H1 (cell line): Measurements from ENCODE around the gene ARHGAP10. TPM values are rescaled to one million over a fixed set of nuclear protein-coding genes. Genes with fewer than 3 reads are reported as not detected.

Experiments
- CTCF ChIA-PET: fragments of 300-600 bp; sonication (Branson Sonifier 250); formaldehyde crosslinking; loops from one replicate; lab custom pipeline; 2021; ENCODE audit not compliant: partially characterized antibody; lab: Charles Lee
- POLR2A ChIA-PET: fragments of 300-600 bp; sonication (Branson Sonifier 250); formaldehyde crosslinking; loops from one replicate; lab custom pipeline; 2021; ENCODE audit warnings: inconsistent platforms; ENCODE audit not compliant: partially characterized antibody; lab: Charles Lee
- DNase-seq, 2 experiments: peaks; one replicate each; pipeline versions ENCODE4 v3.0.0 to v3.0.0-alpha.2; 2010 to 2022; ENCODE audit warnings: low spot score in 2 of 2, low read depth in 1 of 2, mixed read lengths in 1 of 2
- FAIRE-seq: peaks from 2 replicates; lab custom pipeline; 2011; peaks lifted over from hg19 to GRCh38; lab: Jason Lieb, UNC
- H2AFZ ChIP-seq: 2 replicates; pipeline ENCODE4 v1.8.1; 2012; ENCODE audit warnings: low read length, inconsistent platforms
- H2AK5ac ChIP-seq: 2 replicates; pipeline ENCODE4 v1.6.1; 2013; ENCODE audit warnings: low read depth, low read length
- H2BK120ac ChIP-seq: replicated peaks from 2 replicates; pipeline ENCODE3; 2013; ENCODE audit warnings: low read depth, low read length, inconsistent platforms
- H2BK12ac ChIP-seq: 2 replicates; pipeline ENCODE4 v1.6.1; 2013; ENCODE audit warnings: low read depth, low read length
- H2BK15ac ChIP-seq: 2 replicates; pipeline ENCODE4 v1.6.1; 2013; ENCODE audit warnings: low read length
- H2BK20ac ChIP-seq: 2 replicates; pipeline ENCODE4 v1.6.1; 2013; ENCODE audit warnings: low read length
- H2BK5ac ChIP-seq: 2 replicates; pipeline ENCODE4 v1.6.1; 2013; ENCODE audit warnings: low read depth, low read length
- H3K14ac ChIP-seq: 2 replicates; pipeline ENCODE4 v1.6.1; 2013; ENCODE audit warnings: inconsistent platforms; ENCODE audit not compliant: insufficient read length
- H3K18ac ChIP-seq: 2 replicates; pipeline ENCODE4 v1.6.1; 2013; ENCODE audit warnings: low read length; ENCODE audit errors: extremely low read depth
- H3K23ac ChIP-seq: 2 replicates; pipeline ENCODE4 v1.6.1; 2013; ENCODE audit warnings: inconsistent platforms; ENCODE audit not compliant: insufficient read length
- H3K23me2 ChIP-seq: 2 replicates; pipeline ENCODE4 v1.6.1; 2013; ENCODE audit warnings: low read depth, low read length
- H3K27ac ChIP-seq: 2 replicates; pipeline ENCODE4 v1.6.1; 2011; ENCODE audit warnings: low read depth, low read length, inconsistent platforms
- H3K27me3 ChIP-seq, 4 experiments: replicated peaks in 1 of 4; 1 replicate in 1 of 4; 2 replicates in 3 of 4; pipeline versions ENCODE4 v1.6.1 to v1.8.1; 2011 to 2013; ENCODE audit warnings: low read length in 3 of 4, mild to moderate bottlenecking in 3 of 4, inconsistent platforms in 2 of 4, mixed read lengths in 2 of 4, moderate library complexity in 1 of 4; ENCODE audit not compliant: control insufficient read depth in 3 of 4, insufficient read depth in 3 of 4; ENCODE audit errors: extremely low read depth in 1 of 4
- H3K36me3 ChIP-seq, 4 experiments: 2 replicates each; pipeline versions ENCODE4 v1.6.1 to v1.8.1; 2011 to 2013; ENCODE audit warnings: mild to moderate bottlenecking in 4 of 4, low read length in 3 of 4, moderate library complexity in 2 of 4, control low read depth in 1 of 4, inconsistent platforms in 1 of 4; ENCODE audit not compliant: insufficient read depth in 4 of 4, control insufficient read depth in 2 of 4
- H3K4ac ChIP-seq: replicated peaks from 2 replicates; pipeline ENCODE3; 2013; ENCODE audit warnings: low read length, low read depth, mixed read lengths, inconsistent platforms; ENCODE audit not compliant: insufficient read length
- H3K4me1 ChIP-seq, 4 experiments: replicated peaks in 1 of 4; 1 replicate in 1 of 4; 2 replicates in 3 of 4; pipeline versions ENCODE4 v1.6.1 to v1.8.1; 2011 to 2013; ENCODE audit warnings: low read length in 3 of 4, inconsistent platforms in 2 of 4, mixed read lengths in 1 of 4; ENCODE audit not compliant: insufficient read depth in 4 of 4, control insufficient read depth in 3 of 4
- H3K4me2 ChIP-seq, 2 experiments: 2 replicates each; pipeline versions ENCODE4 v1.6.1 to v1.8.1; 2011 to 2013; ENCODE audit warnings: low read depth in 2 of 2, low read length in 2 of 2, control low read depth in 1 of 2, inconsistent platforms in 1 of 2, mild to moderate bottlenecking in 1 of 2; ENCODE audit not compliant: insufficient read depth in 1 of 2
- H3K4me3 ChIP-seq, 4 experiments: fragments of 200-600, 300-600 bp in 1 of 4; sonication (generic), shearing (Covaris generic), sonication (Bioruptor Twin) in 1 of 4; 2 replicates each; pipeline versions ENCODE4 v1.5.1 to v1.8.1; 2011 to 2016; ENCODE audit warnings: low read length in 4 of 4, low read depth in 3 of 4, control low read depth in 2 of 4, inconsistent platforms in 2 of 4, mild to moderate bottlenecking in 2 of 4, mixed read lengths in 1 of 4, moderate library complexity in 1 of 4; ENCODE audit not compliant: insufficient read depth in 2 of 4; ENCODE audit errors: extremely low read depth in 1 of 4
- H3K56ac ChIP-seq: replicated peaks from 2 replicates; pipeline ENCODE3; 2013; ENCODE audit warnings: low read depth, mild to moderate bottlenecking, mixed read lengths, low read length, inconsistent platforms; ENCODE audit not compliant: insufficient read length
- H3K79me1 ChIP-seq: 2 replicates; pipeline ENCODE4 v1.6.1; 2013; ENCODE audit warnings: low read depth, low read length, control low read depth
- H3K79me2 ChIP-seq, 2 experiments: 2 replicates each; pipeline versions ENCODE4 v1.6.1 to v1.8.1; 2012 to 2013; ENCODE audit warnings: low read length in 2 of 2, mild to moderate bottlenecking in 2 of 2, inconsistent platforms in 1 of 2; ENCODE audit not compliant: insufficient read depth in 2 of 2, control insufficient read depth in 1 of 2
- H3K9ac ChIP-seq, 4 experiments: replicated peaks in 1 of 4; 1 replicate in 1 of 4; 2 replicates in 3 of 4; pipeline versions ENCODE4 v1.6.1 to v1.8.1; 2011 to 2013; ENCODE audit warnings: low read depth in 3 of 4, low read length in 3 of 4, control low read depth in 2 of 4, mild to moderate bottlenecking in 2 of 4, moderate library complexity in 2 of 4, inconsistent platforms in 1 of 4; ENCODE audit errors: extremely low read depth in 1 of 4
- H3K9me3 ChIP-seq, 2 experiments: 2 replicates each; pipeline versions ENCODE4 v1.6.1 to v1.8.1; 2012 to 2013; ENCODE audit warnings: mild to moderate bottlenecking in 2 of 2, moderate library complexity in 2 of 2, control low read depth in 1 of 2, inconsistent platforms in 1 of 2, low read depth in 1 of 2, low read length in 1 of 2, mixed read lengths in 1 of 2; ENCODE audit not compliant: insufficient read depth in 2 of 2
- H4K20me1 ChIP-seq, 2 experiments: replicated peaks in 1 of 2; 2 replicates each; pipeline versions ENCODE3 to v1.8.1; 2011 to 2013; ENCODE audit warnings: inconsistent platforms in 2 of 2, low read length in 2 of 2, mild to moderate bottlenecking in 1 of 2; ENCODE audit not compliant: insufficient read depth in 2 of 2, control insufficient read depth in 1 of 2
- H4K5ac ChIP-seq: 2 replicates; pipeline ENCODE4 v1.6.1; 2013; ENCODE audit warnings: low read length, low read depth, mixed read lengths, inconsistent platforms; ENCODE audit not compliant: insufficient read length
- H4K8ac ChIP-seq: 2 replicates; pipeline ENCODE4 v1.8.0; 2013; ENCODE audit warnings: mild to moderate bottlenecking, moderate library complexity, low read length, inconsistent platforms; ENCODE audit not compliant: insufficient read depth; ENCODE audit errors: extremely low read depth
- H4K91ac ChIP-seq: replicated peaks from 2 replicates; pipeline ENCODE3; 2013; ENCODE audit warnings: low read length, mixed read lengths, inconsistent platforms; ENCODE audit not compliant: insufficient read length
- JUND ChIP-seq: IDR thresholded peaks from 2 replicates; pipeline ENCODE4 v1.6.1; 2011; ENCODE audit warnings: mild to moderate bottlenecking, improper control_type of control experiment, low read length
- POU5F1 ChIP-seq: IDR thresholded peaks from 2 replicates; pipeline ENCODE4 v1.6.1; 2011; ENCODE audit warnings: low read depth, mild to moderate bottlenecking, low read length, moderate library complexity
- RAD21 ChIP-seq, 2 experiments: IDR thresholded peaks in 1 of 2; conservative IDR thresholded peaks in 1 of 2; 2 replicates each; pipeline ENCODE4 v1.6.1; 2011; ENCODE audit warnings: low read depth in 2 of 2, low read length in 2 of 2, improper control_type of control experiment in 1 of 2, inconsistent platforms in 1 of 2, mild to moderate bottlenecking in 1 of 2, moderate library complexity in 1 of 2
- TAF7 ChIP-seq: optimal IDR thresholded peaks from 2 replicates; pipeline ENCODE3; 2011; ENCODE audit warnings: low read depth, mild to moderate bottlenecking, inconsistent platforms, low read length, moderate library complexity, borderline replicate concordance
- WGBS, 2 experiments: shearing (Covaris generic) in 1 of 2; methylation state at CpG; one replicate each; pipeline versions ENCODE4 v1.1.6 to v1.1.7; 2013 to 2015; ENCODE audit warnings: low lambda C conversion rate in 2 of 2, mixed read lengths in 2 of 2, inconsistent platforms in 1 of 2, low coverage in 1 of 2, missing lambda C conversion rate in 1 of 2; ENCODE audit not compliant: insufficient replicate concordance in 2 of 2, insufficient coverage in 1 of 2, insufficient read length in 1 of 2; ENCODE audit errors: extremely low coverage in 1 of 2, missing lambda C conversion rate in 1 of 2; 5-methylcytosine and 5-hydroxymethylcytosine counted together
- polyA plus RNA-seq, 7 experiments: library from polyadenylated mRNA; depleted of rRNA in 3 of 7; stranded (reverse) in 5 of 7; unstranded in 2 of 7; fragments of >200 nt in 5 of 7; fragments of 200-250 nt in 2 of 7; gene quantifications; 1 replicate in 5 of 7; 2 replicates in 1 of 7; 4 replicates in 1 of 7; pipeline versions ENCODE4 v1.2.1 to v1.2.3, GENCODE V29; 2011 to 2013; ENCODE audit warnings: missing spikeins in 2 of 7, mixed read lengths in 2 of 7
- total RNA-seq: library from RNA; stranded (reverse); fragmentation: NEBNext Ultra II Directional; extraction: Animal tissue kit (Norgen Biotek cat#: 25700); gene quantifications from 2 replicates; pipeline ENCODE4 v1.2.1, GENCODE V29; 2021

The ARHGAP10 gene
- total and polyA plus RNA-seq, 2 of the 8 experiments (the other 6 are each of a cell fraction or from before 2014, with no cell fraction given): 3.7 to 6.1 TPM

GRCh38 chr4:147866532-147867271, 134.8 kb downstream of the ARHGAP10 start:
- Histone ChIP-seq H2BK20ac (no peak overlapping the region), H4K8ac (no peak overlapping the region), H3K18ac (no peak overlapping the region), H2AFZ (no peak overlapping the region), H2AK5ac (no peak overlapping the region), H4K20me1 (peaks cover 0 to 1% of the 10 kb centered on the region in 2 experiments), H3K79me1 (no peaks in the 10 kb centered on the region), H2BK5ac (no peak overlapping the region), H3K36me3 (no peaks in the 10 kb centered on the region), H3K23me2 (no peaks in the 10 kb centered on the region; the same call in 1 of the 2 replicates), H3K4me1 (peaks cover 2 to 19% (median 10%) of the 10 kb centered on the region in 4 experiments; a peak in 6 of 7 replicates), H3K27me3 (no peaks in the 10 kb centered on the region), H2BK12ac (no peak overlapping the region), H3K14ac (no peak overlapping the region), H2BK15ac (no peak overlapping the region), H3K79me2 (no peaks in the 10 kb centered on the region), H3K4me2 (no peak overlapping the region), H3K4ac (no peak overlapping the region), H4K5ac (peak overlapping the region; percentile 37), H3K4me3 (peak overlapping the region in 1 of 4 experiments; percentile 12; a peak in 1 of 8 replicates), H4K91ac (no peak overlapping the region), H2BK120ac (no peak overlapping the region), H3K27ac (no peak overlapping the region), H3K56ac (no peak overlapping the region), H3K9me3 (no peaks in the 10 kb centered on the region), H3K23ac (no peak overlapping the region), H3K9ac (no peak overlapping the region)
- DNase-seq (peak; percentile 88 to 94), FAIRE-seq (peak; percentile 100)
- 14% methylated on average over 2 of the region's 2 CpGs; no CpG with 5 or more reads in 1 of the 2 experiments for WGBS, 2 experiments
- POLR2A ChIA-PET: interaction anchor here (0.8 to 2.9 kb wide), 4 partner anchors 135 to 382 kb away, joined by 3 to 12 read pairs (median 4); partner anchors contain the start of genes ARHGAP10, PRMT9 and TMEM184C
- CTCF ChIA-PET: interaction anchor here (0.5 to 5.3 kb wide), 113 partner anchors 9 to 1278 kb away, joined by 3 to 93 read pairs (median 5); partner anchors contain the start of genes ARHGAP10, EDNRA, PRMT9 and TMEM184C
- TF ChIP-seq JUND (peak; percentile 58; the same call in 1 of the 2 replicates), TAF7 (no peak), RAD21 (IDR thresholded peaks at IDR 0.05 in 1 of 2, conservative IDR thresholded peaks at IDR 0.05 in 1 of 2; ENCODE audit: low read depth in 2 of 2, low read length in 2 of 2) (peak; percentile 100), POU5F1 (peak; percentile 77; the same call in 1 of the 2 replicates)
